ENCODE results near the gene C17orf58.
A peak's percentile ranks its signal among the peaks of the same experiment; 100 is the strongest.

DNA sequence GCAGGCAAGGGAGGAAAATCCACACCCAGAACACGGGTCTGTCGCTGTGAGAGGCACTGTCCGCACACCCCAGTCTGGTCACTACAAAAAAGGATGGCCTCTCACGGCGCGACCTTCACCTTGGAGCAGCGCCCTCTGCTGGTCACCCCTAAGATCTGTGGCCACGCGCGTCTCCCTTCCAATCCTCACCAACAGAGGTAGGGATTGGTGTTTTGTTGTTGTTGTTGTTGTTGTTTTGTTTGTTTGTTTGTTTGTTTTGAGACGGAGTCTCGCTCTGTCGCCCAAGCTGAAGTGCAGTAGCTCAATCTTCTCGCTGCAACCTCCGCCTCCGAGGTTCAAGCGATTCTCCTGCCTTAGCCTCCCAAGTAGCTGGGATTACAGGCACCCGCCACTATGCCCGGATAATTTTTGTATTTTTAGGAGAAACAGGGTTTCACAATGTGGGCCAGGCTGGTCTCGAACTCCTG is 15.0 kb upstream of the C17orf58 start:
- TF ChIP-seq, protein P1, sequence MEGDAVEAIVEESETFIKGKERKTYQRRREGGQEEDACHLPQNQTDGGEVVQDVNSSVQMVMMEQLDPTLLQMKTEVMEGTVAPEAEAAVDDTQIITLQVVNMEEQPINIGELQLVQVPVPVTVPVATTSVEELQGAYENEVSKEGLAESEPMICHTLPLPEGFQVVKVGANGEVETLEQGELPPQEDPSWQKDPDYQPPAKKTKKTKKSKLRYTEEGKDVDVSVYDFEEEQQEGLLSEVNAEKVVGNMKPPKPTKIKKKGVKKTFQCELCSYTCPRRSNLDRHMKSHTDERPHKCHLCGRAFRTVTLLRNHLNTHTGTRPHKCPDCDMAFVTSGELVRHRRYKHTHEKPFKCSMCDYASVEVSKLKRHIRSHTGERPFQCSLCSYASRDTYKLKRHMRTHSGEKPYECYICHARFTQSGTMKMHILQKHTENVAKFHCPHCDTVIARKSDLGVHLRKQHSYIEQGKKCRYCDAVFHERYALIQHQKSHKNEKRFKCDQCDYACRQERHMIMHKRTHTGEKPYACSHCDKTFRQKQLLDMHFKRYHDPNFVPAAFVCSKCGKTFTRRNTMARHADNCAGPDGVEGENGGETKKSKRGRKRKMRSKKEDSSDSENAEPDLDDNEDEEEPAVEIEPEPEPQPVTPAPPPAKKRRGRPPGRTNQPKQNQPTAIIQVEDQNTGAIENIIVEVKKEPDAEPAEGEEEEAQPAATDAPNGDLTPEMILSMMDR (IDR thresholded peaks at IDR 0.05) = peak; percentile 89
- TF ChIP-seq, protein P2, sequence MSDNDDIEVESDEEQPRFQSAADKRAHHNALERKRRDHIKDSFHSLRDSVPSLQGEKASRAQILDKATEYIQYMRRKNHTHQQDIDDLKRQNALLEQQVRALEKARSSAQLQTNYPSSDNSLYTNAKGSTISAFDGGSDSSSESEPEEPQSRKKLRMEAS (IDR thresholded peaks at IDR 0.05; ENCODE audit: low read depth) = no peak
